ENCODE results near the gene DBP. TPM values are rescaled to one million over a fixed set of nuclear protein-coding genes. Genes with fewer than 3 reads are reported as not detected.
A peak's percentile ranks its signal among the peaks of the same experiment; 100 is the strongest.
"Not testable (repeated sequence)": the region's sequence is repeated elsewhere in the genome, so short reads cannot be mapped to it uniquely, and the experiment has no call there.

DBP gene
- total RNA-seq, 1 experiment from 2014 or later = 27.9 TPM

DNA sequence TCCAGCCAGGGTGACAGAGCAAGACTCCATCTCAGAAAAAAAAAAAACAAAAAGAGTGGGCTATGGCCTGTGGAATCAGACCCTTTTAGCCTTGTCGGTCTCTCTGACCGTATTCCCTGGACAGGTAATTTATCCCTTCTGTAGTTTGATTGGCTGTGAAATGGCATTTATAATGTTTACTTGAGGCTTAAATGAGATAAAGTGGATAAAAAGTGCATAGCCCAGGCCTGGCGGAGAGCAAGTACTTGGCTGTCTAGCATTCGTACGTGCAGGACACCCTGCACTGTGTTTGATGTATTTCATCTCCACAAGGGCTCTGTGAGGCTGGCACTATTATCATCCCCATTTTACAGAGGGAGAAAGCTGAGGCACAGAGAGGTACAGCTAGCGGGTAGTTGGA is 28.6 kb upstream of the DBP start:
- no peak for DNase-seq (ENCODE audit: low spot score)

- no peak for DNase-seq (ENCODE audit: low spot score)
Observed at GRCh38 chr19:48664476-48664875, 27.3 kb upstream of the DBP start.

- DNase-seq (ENCODE audit: low spot score) = no peak
Observed at GRCh38 chr19:48663667-48664066, 26.5 kb upstream of the DBP start.

DNA sequence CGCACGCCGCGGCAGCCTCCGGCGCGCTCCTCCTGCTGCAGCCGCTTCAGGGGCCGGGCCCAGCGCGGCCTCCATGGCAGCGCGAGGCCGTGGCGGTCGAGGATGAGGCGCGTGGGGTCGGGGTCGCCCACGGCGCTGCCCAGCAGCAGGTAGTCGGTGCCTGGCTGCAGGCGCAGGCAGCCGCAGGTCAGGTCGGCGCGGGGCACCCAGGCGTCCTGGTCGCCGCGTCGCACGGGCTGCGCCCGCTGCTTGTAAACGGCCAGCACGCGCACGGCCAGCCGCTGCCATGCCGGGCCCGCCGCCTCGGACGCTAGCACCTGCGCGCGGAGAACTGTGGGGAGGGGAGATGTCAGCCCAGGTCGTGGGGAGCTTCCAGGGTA is 24.5 kb upstream of the DBP start:
- no peak for DNase-seq (ENCODE audit: low spot score)

DNA sequence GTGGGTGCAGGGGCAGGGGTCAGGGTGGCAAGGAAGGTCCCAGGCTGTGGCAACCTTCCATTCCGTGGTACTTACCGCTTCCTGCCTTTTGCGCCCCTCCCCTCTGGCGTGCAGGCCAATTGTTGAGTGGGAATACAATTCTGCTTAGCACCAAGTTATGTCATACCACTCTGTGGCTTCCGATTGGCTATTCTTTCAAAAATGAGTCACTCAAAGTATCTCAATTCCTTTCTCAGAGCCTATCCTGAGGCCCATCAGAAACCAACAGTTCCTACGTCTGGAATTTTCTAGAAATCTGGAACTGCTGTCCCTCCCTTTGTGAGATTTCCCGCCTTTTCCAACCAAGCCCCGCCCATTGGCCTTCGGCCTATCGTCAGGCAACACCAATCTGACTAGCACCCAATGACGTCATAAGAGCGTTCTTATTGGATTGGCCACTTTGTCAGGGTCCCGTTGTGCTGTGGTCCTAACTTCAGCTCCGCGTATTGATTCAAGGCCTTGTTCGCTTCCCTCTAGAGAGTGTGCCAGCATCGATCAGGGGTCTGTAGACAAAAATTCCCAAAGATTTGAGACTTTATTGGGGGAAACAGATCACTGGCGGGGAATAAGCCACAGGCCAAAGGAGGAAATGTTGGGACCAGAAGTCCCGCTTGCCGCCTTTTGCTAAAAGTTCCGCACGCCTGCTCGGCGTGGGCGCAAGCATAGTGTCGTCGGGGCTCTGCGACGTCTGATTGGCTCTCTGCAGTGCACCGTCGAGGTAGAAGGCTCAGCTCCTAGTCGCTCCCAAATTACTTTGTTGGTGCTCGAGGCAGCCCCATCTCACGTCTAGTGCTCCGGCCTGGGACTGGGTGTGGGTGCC is 23.9 kb upstream of the DBP start:
- DNase-seq (ENCODE audit: low spot score) = peak; percentile 94

- no peak for DNase-seq (ENCODE audit: low spot score)
Observed at GRCh38 chr19:48659768-48660167, 22.6 kb upstream of the DBP start.

DNA sequence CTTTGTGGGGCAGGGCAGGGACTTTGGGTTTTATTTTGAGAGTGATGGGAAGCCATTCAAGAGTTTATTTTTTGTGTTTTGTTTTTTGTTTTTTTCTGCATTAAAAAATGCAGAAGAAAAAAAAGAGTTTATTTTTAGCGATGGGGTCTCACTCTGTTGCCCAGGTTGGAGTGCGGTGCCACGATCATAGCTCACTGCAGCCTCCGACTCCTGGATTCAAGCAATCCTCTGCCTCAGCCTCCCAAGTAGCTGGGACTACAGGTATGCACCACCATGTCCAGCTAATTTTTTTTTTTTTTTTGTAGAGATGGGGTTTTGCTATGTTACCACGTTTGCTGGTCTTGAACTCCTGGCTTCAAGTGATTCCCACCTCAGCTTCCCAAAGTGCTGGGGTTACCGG is 21.3 kb upstream of the DBP start:
- no peak for DNase-seq (ENCODE audit: low spot score)

DNA sequence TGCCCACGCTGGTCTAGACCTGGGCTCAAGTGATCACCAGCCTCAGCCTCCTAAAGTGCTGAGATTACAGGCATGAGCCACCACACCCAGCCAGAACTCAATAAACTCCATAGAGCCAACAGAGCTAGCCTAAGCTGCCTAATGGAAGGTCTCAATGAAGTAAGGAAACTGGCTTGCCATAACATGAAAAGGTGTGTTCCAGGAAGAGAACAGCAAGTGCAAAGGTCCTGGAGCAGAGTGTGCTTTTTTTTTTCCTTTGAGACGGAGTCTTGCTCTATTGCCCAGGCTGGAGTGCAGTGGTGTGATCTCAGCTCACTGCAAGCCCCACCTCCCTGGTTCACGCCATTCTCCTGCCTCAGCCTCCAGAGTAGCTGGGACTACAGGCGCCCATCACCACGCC is 20.6 kb upstream of the DBP start:
- not testable (repeated sequence) for DNase-seq (ENCODE audit: low spot score)

DNA sequence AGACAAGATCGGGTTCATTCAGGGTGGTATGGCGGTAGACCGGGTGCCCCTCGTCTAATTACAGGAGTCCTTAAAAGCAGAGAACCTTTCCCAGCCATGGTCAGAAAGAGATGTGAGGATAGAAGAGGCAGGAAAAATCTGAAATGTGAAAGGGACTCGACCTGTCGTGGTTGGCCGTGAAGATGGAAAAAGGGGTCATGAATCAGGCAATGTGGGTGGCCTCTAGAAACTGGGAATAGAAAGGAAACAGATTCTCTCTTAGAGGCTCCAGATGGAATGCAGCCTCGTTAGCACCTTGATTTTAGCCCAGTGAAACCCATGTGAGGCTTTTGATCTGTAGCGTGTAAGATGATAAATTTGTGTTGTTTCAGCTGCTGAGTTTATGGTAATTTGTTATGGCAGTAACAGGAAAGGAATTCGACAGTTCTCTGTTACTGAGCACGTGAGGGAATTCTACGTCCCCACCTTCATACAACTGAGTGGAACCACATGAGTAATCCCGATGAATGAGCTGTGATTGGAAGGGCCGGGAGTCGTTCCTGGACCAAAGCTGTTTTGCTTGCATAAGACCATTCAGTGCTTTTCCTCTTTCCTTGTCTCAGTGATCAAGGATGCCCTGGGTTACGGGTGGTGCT is 19.8 kb upstream of the DBP start:
- DNase-seq (ENCODE audit: low spot score) = no peak

GRCh38 chr19:48654299-48655059 is 17.3 kb upstream of the DBP start:
- DNase-seq (ENCODE audit: low spot score) = no peak

GRCh38 chr19:48651683-48652048 is 14.5 kb upstream of the DBP start:
- DNase-seq (ENCODE audit: low spot score) = no peak

GRCh38 chr19:48650974-48651682 is 13.9 kb upstream of the DBP start:
- no peak for DNase-seq (ENCODE audit: low spot score)

DNA sequence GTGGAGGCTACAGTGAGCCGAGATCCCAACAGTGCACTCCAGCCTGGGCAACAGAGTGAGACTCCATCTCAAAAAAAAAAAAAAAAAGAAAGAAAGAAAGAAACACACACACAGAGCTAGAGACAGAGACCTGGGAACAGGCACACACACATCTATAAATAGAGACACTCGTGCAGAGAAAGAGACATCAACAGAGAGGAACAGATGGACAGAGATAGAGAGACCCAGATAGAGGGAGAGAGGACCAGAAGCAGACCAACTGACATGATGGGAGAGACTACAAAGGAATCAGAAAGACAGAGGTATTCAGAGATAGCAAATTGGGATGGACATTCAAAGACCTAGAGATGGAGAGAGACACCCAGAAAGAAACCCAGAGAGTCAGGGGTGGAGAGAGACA is 11.0 kb upstream of the DBP start:
- DNase-seq (ENCODE audit: low spot score) = no peak

DNA sequence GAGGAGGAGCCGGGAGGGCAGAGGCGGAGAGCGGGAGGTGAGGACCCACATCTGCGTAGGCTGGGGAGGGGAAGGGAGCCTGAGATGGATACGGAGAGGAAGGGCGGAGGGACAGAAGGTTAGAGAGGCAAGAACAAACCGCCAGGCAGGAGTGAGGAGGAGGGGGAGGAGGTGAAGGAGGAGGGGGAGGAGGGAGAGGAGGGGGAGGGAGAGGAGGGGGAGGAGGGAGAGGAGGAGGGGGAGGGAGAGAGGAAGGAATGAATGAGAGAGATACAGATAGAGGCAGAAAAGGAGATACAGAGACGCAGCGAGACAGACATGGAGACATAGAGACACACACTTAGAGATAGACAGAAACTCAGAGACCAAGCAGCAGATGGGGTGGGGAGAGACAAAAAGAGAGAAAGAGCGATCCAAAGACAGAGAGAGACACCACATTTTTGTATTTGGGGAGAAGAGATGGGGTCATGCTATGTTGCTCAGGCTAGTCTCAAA is 9.6 kb upstream of the DBP start:
- no peak for DNase-seq (ENCODE audit: low spot score)

- peak; percentile 92 for DNase-seq (ENCODE audit: low spot score)
Observed at GRCh38 chr19:48646001-48646721, 9.0 kb upstream of the DBP start, which contains the start of gene CA11. CA11 (minus strand) TSS chr19:48646187; CDS start chr19:48645632, 555 bp downstream.

DNA sequence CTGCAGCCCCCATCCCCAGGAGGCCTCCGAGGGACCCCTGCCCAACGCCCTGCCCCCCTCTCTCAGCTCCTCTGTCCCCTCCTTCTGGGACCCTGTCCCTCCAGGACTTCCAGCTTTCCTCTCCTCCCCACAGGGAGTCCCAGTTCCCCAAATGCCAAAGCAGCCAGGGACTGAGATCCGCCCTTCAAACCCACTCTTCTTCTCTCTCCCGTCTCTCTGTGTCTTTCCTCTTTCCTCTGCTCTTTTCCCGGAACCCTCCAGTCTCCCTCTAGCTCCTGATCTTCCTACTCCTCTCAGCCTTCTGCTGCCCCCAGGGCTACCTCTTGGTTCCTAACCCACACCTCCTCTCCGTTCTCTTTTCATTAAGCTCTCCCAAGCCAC is 8.4 kb upstream of the DBP start:
- DNase-seq (ENCODE audit: low spot score) = peak; percentile 40

DNA sequence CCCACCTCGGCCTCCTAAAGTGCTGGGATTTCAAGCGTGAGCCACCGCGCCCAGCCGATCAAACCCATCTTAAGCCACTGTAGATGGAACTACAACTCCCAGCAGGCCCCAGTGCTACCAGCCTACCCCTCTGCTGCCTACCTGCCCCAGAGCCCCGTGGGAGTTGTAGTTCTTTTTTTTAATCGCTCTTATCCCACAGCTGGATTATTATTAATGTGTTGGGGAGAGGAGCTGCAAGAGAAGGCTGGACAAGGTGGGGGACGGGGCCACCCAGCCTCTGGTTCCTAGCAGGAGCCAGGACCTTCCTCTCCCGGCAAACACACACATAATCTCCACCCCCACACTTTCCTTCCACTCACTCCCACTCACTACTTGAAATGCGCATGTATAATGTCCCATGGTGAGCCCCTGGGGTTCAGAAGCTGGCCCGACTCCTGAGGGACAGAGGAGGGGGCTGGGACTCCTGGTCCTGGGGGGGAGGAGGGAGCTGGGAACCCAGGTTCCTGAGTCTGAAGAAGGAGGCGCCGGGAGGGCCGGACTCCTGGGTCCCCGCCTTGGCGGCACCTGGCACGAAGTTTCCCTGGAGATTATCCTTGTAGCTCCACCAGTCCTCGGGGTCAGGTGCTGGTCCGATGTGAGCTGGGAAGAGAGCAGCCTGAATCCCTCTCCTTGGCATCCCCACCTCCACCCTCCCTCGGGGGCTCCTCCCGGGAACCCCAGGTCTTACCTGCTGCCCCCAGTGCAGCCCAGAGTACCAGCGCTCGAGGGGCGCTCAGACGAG is 7.8 kb upstream of the DBP start:
- peak; percentile 90 for DNase-seq (ENCODE audit: low spot score)

DNA sequence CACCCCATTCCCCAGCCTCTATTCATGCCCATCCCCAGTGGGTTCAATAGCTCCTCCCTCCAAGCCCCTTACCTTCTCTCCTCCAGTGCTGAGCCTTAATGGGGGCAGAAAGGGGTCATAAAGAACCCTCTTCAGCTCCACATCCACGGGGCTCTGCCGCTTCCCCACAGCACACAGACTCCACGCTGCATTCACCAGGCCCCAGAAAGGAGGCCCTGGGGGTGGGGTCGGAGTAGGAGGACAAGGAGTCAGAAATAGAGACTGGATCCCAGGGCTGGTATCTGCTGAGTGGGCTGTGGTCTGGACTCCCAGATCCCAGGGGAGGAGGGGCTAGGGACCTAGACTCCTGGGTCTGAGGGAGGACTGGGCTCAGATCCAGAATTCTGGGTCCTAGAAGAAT is 7.2 kb upstream of the DBP start:
- DNase-seq (ENCODE audit: low spot score) = no peak

DNA sequence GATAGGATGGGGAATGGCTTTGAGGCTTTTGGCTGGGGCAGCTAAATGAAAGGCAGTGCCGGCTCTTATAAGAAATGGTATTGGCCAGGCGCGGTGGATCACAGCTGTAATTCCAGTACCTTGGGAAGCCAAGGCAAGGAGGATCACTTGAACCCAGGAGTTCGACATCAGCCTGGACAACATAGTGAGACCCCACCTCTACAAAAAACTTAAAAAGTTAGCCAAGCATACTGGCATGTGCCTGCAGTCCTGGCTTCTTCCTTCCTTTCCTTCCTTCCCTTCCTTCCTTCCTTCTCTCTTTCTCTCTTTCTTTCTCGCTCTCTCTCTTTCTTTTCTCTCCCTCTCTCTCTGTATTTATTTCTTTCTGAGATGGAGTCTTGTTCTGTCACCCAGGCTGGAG is 5.7 kb upstream of the DBP start:
- no peak for DNase-seq (ENCODE audit: low spot score)

- no peak for DNase-seq (ENCODE audit: low spot score)
Observed at GRCh38 chr19:48641850-48642249, 4.7 kb upstream of the DBP start.

Measured in HT-29 (cell line).